Thyroid gland (tissue), 4 donors: Measurements from ENCODE around the gene SND1. TPM values are rescaled to one million over a fixed set of nuclear protein-coding genes. Genes with fewer than 3 reads are reported as not detected.

Source experiments
- DNase-seq, 2 donors: peaks; one replicate each; pipeline ENCODE4 v3.0.0-alpha.2; 2019
- H3K27ac ChIP-seq, 3 donors: fragments of 200-600 bp; sonication (generic); 1 replicate in 2 of 3; 2 replicates in 1 of 3; pipeline ENCODE4 v1.5.1; 2016 to 2019; ENCODE audit warnings: mild to moderate bottlenecking in 1 of 3, moderate library complexity in 1 of 3
- H3K27me3 ChIP-seq: fragments of 200-600 bp; sonication (generic); one replicate; pipeline ENCODE4 v1.5.1; 2019
- H3K36me3 ChIP-seq, 2 donors: fragments of 200-600 bp; sonication (generic); one replicate each; pipeline ENCODE4 v1.5.1; 2016 to 2019
- H3K4me1 ChIP-seq, 2 donors: fragments of 200-600 bp; sonication (generic); one replicate each; pipeline ENCODE4 v1.5.1; 2017 to 2019
- H3K4me3 ChIP-seq, 3 donors: fragments of 200-600 bp; sonication (generic); replicated peaks in 1 of 3; 1 replicate in 2 of 3; 2 replicates in 1 of 3; pipeline ENCODE4 v1.5.1; 2016; ENCODE audit warnings: mild to moderate bottlenecking in 1 of 3
- H3K9me3 ChIP-seq: fragments of 200-600 bp; sonication (generic); one replicate; pipeline ENCODE4 v1.5.1; 2017
- CTCF ChIP-seq, 6 experiments: fragments of 200-600 bp in 3 of 6; fragments of 450-650 bp in 3 of 6; sonication (generic) in 3 of 6; IDR thresholded peaks; one replicate each; pipeline ENCODE4 v1.5.1; 2016 to 2019; ENCODE audit warnings: antibody characterized with exemption in 6 of 6, mild to moderate bottlenecking in 2 of 6, inconsistent platforms in 1 of 6, moderate library complexity in 1 of 6
- POLR2A ChIP-seq, 2 donors: fragments of 450-650 bp; IDR thresholded peaks; one replicate each; pipeline ENCODE4 v1.6.1; 2017; ENCODE audit warnings: antibody characterized with exemption in 2 of 2, mild to moderate bottlenecking in 2 of 2, moderate library complexity in 1 of 2
- WGBS, 2 donors: methylation state at CpG; one replicate each; pipeline ENCODE4 v1.1.5; 2017; 5-methylcytosine and 5-hydroxymethylcytosine counted together
- intact Hi-C: fragments of 100-400 bp; cut with DNase I; formaldehyde crosslinking; loops from one replicate; pipeline ENCODE4 v1.15.1; 2023
- total RNA-seq, 4 donors: library from RNA; depleted of rRNA; stranded (reverse); fragments of >200 nt; gene quantifications; one replicate each; pipeline ENCODE4 v1.2.3, GENCODE V29; 2016

Gene SND1
- total RNA-seq, 4 donors from 2014 or later: 126 to 167 (median 144) TPM

GRCh38 chr7:128078309-128078708 lies 426.3 kb downstream of the SND1 start:
- no peaks in the 10 kb centered on the region for H3K9me3 ChIP-seq
- intact Hi-C loops: no loop called here
- no peak overlapping the region for H3K4me3 ChIP-seq
- DNase-seq: no peak
- 86 to 100% methylated on average over 3 of the region's 3 CpGs for WGBS, 2 donors
- H3K27ac ChIP-seq: no peak overlapping the region
- H3K27me3 ChIP-seq: no peaks in the 10 kb centered on the region
- TF ChIP-seq CTCF (IDR thresholded peaks at IDR 0.05): no peak
- no peak for TF ChIP-seq POLR2A (IDR thresholded peaks at IDR 0.05)
- H3K4me1 ChIP-seq: no peaks in the 10 kb centered on the region
- peaks cover 13 to 18% of the 10 kb centered on the region in 2 donors for H3K36me3 ChIP-seq

- peaks cover 9 to 14% of the 10 kb centered on the region in 2 donors for H3K36me3 ChIP-seq
- H3K4me3 ChIP-seq: no peak overlapping the region
- H3K4me1 ChIP-seq: no peaks in the 10 kb centered on the region
- no peak for DNase-seq
- intact Hi-C loops: no loop called here
- H3K27me3 ChIP-seq: no peaks in the 10 kb centered on the region
- 93 to 97% methylated on average over 7 of the region's 7 CpGs for WGBS, 2 donors
- H3K9me3 ChIP-seq: no peaks in the 10 kb centered on the region
- TF ChIP-seq POLR2A (IDR thresholded peaks at IDR 0.05): no peak
- no peak for TF ChIP-seq CTCF (IDR thresholded peaks at IDR 0.05)
- no peak overlapping the region for H3K27ac ChIP-seq
Measured at GRCh38 chr7:128080169-128080568, 428.2 kb downstream of the SND1 start.

- H3K27me3 ChIP-seq: no peaks in the 10 kb centered on the region
- peaks cover 9 to 26% of the 10 kb centered on the region in 2 donors for H3K36me3 ChIP-seq
- intact Hi-C loops: no loop called here
- H3K4me3 ChIP-seq: no peak overlapping the region
- 86 to 92% methylated on average over 7 to 11 of the region's 11 CpGs for WGBS, 2 donors
- H3K9me3 ChIP-seq: no peaks in the 10 kb centered on the region
- no peak overlapping the region for H3K27ac ChIP-seq
- H3K4me1 ChIP-seq: no peaks in the 10 kb centered on the region
- TF ChIP-seq POLR2A (IDR thresholded peaks at IDR 0.05): no peak
- TF ChIP-seq CTCF (IDR thresholded peaks at IDR 0.05): no peak
- no peak for DNase-seq
Measured at GRCh38 chr7:128081351-128081750, 429.4 kb downstream of the SND1 start.

- H3K27ac ChIP-seq: no peak overlapping the region
- peaks cover 13 to 31% of the 10 kb centered on the region in 2 donors for H3K36me3 ChIP-seq
- no peak for TF ChIP-seq CTCF (IDR thresholded peaks at IDR 0.05)
- no peak for TF ChIP-seq POLR2A (IDR thresholded peaks at IDR 0.05)
- H3K27me3 ChIP-seq: no peaks in the 10 kb centered on the region
- intact Hi-C loops: no loop called here
- H3K9me3 ChIP-seq: no peaks in the 10 kb centered on the region
- H3K4me1 ChIP-seq: no peaks in the 10 kb centered on the region
- no peak for DNase-seq
- WGBS, 2 donors: 95 to 96% methylated on average over 6 to 8 of the region's 8 CpGs
- no peak overlapping the region for H3K4me3 ChIP-seq
Measured at GRCh38 chr7:128081808-128082207, 429.8 kb downstream of the SND1 start.

GRCh38 chr7:128082431-128082830 lies 430.4 kb downstream of the SND1 start:
- Histone ChIP-seq H3K27me3 (no peaks in the 10 kb centered on the region), H3K27ac (no peak overlapping the region), H3K4me1 (no peaks in the 10 kb centered on the region), H3K9me3 (no peaks in the 10 kb centered on the region), H3K36me3 (peaks cover 16 to 35% of the 10 kb centered on the region in 2 donors), H3K4me3 (no peak overlapping the region)
- 79 to 83% methylated on average over 8 of the region's 8 CpGs for WGBS, 2 donors
- TF ChIP-seq CTCF (IDR thresholded peaks at IDR 0.05) (no peak), POLR2A (IDR thresholded peaks at IDR 0.05) (no peak)
- no peak for DNase-seq
- intact Hi-C loops: no loop called here
